ENCODE data around the gene SMYD5. TPM values are rescaled to one million over a fixed set of nuclear protein-coding genes. Genes with fewer than 3 reads are reported as not detected.

SMYD5 gene
- total RNA-seq, 4 donors from 2014 or later: 5.9 to 31.1 (median 22.7) TPM

GRCh38 chr2:73210696-73211095, 3.3 kb upstream of the SMYD5 start:
- Histone ChIP-seq H3K9me3 (no peaks in the 10 kb centered on the region), H3K27ac (no peak overlapping the region), H3K27me3 (peaks cover 0 to 5% of the 10 kb centered on the region in 2 donors), H3K4me1 (no peaks in the 10 kb centered on the region), H3K4me3 (no peak overlapping the region), H3K36me3 (no peaks in the 10 kb centered on the region)
- intact Hi-C loops (cut with DNase I; ENCODE audit: low total_unique reads): no loop called here
- TF ChIP-seq POLR2A (IDR thresholded peaks at IDR 0.05): no peak
- TF ChIP-seq CTCF (IDR thresholded peaks at IDR 0.05): no peak
- DNase-seq: no peak

GRCh38 chr2:73212098-73212447, 2.0 kb upstream of the SMYD5 start:
- no peaks in the 10 kb centered on the region for H3K27me3 ChIP-seq
- H3K4me3 ChIP-seq: no peak overlapping the region
- no peak for DNase-seq
- intact Hi-C loops (cut with DNase I; ENCODE audit: low total_unique reads): no loop called here
- no peaks in the 10 kb centered on the region for H3K4me1 ChIP-seq
- no peaks in the 10 kb centered on the region for H3K9me3 ChIP-seq
- H3K27ac ChIP-seq: no peak overlapping the region
- no peaks in the 10 kb centered on the region for H3K36me3 ChIP-seq
- TF ChIP-seq POLR2A (IDR thresholded peaks at IDR 0.05) (no peak), CTCF (IDR thresholded peaks at IDR 0.05) (no peak)

GRCh38 chr2:73212448-73213176, 1.4 kb upstream of the SMYD5 start:
- Histone ChIP-seq H3K27me3 (no peaks in the 10 kb centered on the region), H3K4me3 (no peak overlapping the region), H3K27ac (no peak overlapping the region), H3K9me3 (no peaks in the 10 kb centered on the region), H3K36me3 (no peaks in the 10 kb centered on the region), H3K4me1 (no peaks in the 10 kb centered on the region)
- intact Hi-C loops (cut with DNase I; ENCODE audit: low total_unique reads): no loop called here
- TF ChIP-seq POLR2A (IDR thresholded peaks at IDR 0.05): no peak
- TF ChIP-seq CTCF (IDR thresholded peaks at IDR 0.05): peak; percentile 67 to 84 (median 74)
- peak; percentile 42 to 56 for DNase-seq

- DNase-seq: no peak
- Histone ChIP-seq H3K27me3 (no peaks in the 10 kb centered on the region), H3K4me1 (no peaks in the 10 kb centered on the region), H3K36me3 (no peaks in the 10 kb centered on the region), H3K27ac (no peak overlapping the region), H3K4me3 (peak overlapping the region in 1 of 2 donors; percentile 72), H3K9me3 (no peaks in the 10 kb centered on the region)
- intact Hi-C loops (cut with DNase I; ENCODE audit: low total_unique reads): no loop called here
- TF ChIP-seq POLR2A (IDR thresholded peaks at IDR 0.05) (no peak), CTCF (IDR thresholded peaks at IDR 0.05) (no peak)
These were observed 1.2 kb downstream of the SMYD5 start for GRCh38 chr2:73215254-73215653.

- H3K27ac ChIP-seq: no peak overlapping the region
- DNase-seq: no peak
- intact Hi-C loops (cut with DNase I; ENCODE audit: low total_unique reads): no loop called here
- no peaks in the 10 kb centered on the region for H3K9me3 ChIP-seq
- no peaks in the 10 kb centered on the region for H3K27me3 ChIP-seq
- TF ChIP-seq POLR2A (IDR thresholded peaks at IDR 0.05) (no peak), CTCF (IDR thresholded peaks at IDR 0.05) (no peak)
- H3K4me1 ChIP-seq: no peaks in the 10 kb centered on the region
- no peaks in the 10 kb centered on the region for H3K36me3 ChIP-seq
- no peak overlapping the region for H3K4me3 ChIP-seq
These were observed 3.1 kb downstream of the SMYD5 start for GRCh38 chr2:73217160-73217559.
